ENCODE measurements around the gene C12orf75. TPM values are rescaled to one million over a fixed set of nuclear protein-coding genes. Genes with fewer than 3 reads are reported as not detected.

Gene C12orf75
- total and polyA plus RNA-seq, 2 experiments from 2014 or later = 43.9 to 69.8 TPM

DNA sequence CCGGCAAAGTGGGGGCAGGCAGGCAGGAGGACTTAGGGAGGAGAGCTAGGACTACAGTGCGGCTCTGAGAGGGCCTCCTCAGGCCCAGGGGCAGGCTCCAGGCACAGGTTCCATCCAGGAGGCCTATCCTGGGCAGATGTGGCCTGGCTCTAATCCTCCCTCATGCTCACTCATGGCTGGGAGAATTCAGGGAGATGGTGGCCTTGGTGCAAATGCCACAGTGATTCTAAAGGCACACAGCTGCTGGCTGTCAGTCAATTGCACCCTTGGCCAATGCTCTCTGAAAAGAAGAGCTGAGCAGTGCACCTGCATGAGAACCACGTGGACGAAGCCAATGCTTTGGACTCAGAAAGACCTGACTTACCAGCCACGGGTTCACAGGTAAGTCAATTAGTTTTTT is 89.6 kb downstream of the C12orf75 start:
- Mint-ChIP-seq H3K36me3 (ENCODE audit: low read depth) (no peaks in the 10 kb centered on the region; the same call in 2 of the 3 replicates), H3K4me3 (no peak overlapping the region), H3K4me1 (no peaks in the 10 kb centered on the region), H3K27me3 (ENCODE audit: insufficient read depth, low read depth, poor library complexity) (peaks cover 3% of the 10 kb centered on the region), H3K27ac (no peak overlapping the region), H3K9me3 (no peaks in the 10 kb centered on the region; the same call in 2 of the 3 replicates)
- ATAC-seq (no peak), DNase-seq (ENCODE audit: low spot score) (no peak)
- no peaks in the 10 kb centered on the region for H4K20me1 ChIP-seq (replicated peaks; ENCODE audit: insufficient read depth)
- peaks cover 7% of the 10 kb centered on the region; the same call in 1 of the 2 replicates for H3K9me2 ChIP-seq (ENCODE audit: insufficient read depth)
- H3K4me3 ChIP-seq = no peak overlapping the region
- no peak overlapping the region for H2AFZ ChIP-seq
- H3K27me3 ChIP-seq (ENCODE audit: insufficient read depth) = no peaks in the 10 kb centered on the region
- no peaks in the 10 kb centered on the region for H3K79me2 ChIP-seq (replicated peaks; ENCODE audit: insufficient read depth)
- H3K4me1 ChIP-seq (ENCODE audit: insufficient read depth) = no peaks in the 10 kb centered on the region
- H3K36me3 ChIP-seq (ENCODE audit: insufficient read depth) = no peaks in the 10 kb centered on the region
- no peak overlapping the region for H3K27ac ChIP-seq (ENCODE audit: low read depth)
- TF ChIP-seq EZH2phosphoT487 (IDR thresholded peaks at IDR 0.05; ENCODE audit: unreplicated experiment) = no peak
- no peak for TF ChIP-seq EZH2 (IDR thresholded peaks at IDR 0.05; ENCODE audit: low read depth, unreplicated experiment)
- TF ChIP-seq ZNF462 (CRISPR knock-in tag; IDR thresholded peaks at IDR 0.05) = no peak
- TF ChIP-seq POLR2AphosphoS5 (IDR thresholded peaks at IDR 0.05; ENCODE audit: low read depth) = no peak
- TF ChIP-seq STAT1 (IDR thresholded peaks at IDR 0.05; ENCODE audit: unreplicated experiment) = no peak
- TF ChIP-seq, protein P1, sequence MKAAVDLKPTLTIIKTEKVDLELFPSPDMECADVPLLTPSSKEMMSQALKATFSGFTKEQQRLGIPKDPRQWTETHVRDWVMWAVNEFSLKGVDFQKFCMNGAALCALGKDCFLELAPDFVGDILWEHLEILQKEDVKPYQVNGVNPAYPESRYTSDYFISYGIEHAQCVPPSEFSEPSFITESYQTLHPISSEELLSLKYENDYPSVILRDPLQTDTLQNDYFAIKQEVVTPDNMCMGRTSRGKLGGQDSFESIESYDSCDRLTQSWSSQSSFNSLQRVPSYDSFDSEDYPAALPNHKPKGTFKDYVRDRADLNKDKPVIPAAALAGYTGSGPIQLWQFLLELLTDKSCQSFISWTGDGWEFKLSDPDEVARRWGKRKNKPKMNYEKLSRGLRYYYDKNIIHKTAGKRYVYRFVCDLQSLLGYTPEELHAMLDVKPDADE (IDR thresholded peaks at IDR 0.05) = no peak
- TF ChIP-seq ZNF114 (CRISPR knock-in tag; IDR thresholded peaks at IDR 0.05) = no peak
- no peak for TF ChIP-seq CREB1 (CRISPR knock-in tag; IDR thresholded peaks at IDR 0.05; ENCODE audit: low read depth)
- no peak for TF ChIP-seq CTCF (conservative IDR thresholded peaks at IDR 0.05; ENCODE audit: low read depth in 2 of 2)
- no peak overlapping the region for H3K4me2 ChIP-seq
- H3F3A ChIP-seq (replicated peaks; ENCODE audit: low read depth) = no peaks in the 10 kb centered on the region

Data from GM23338 (cell line).